Spleen (tissue), 11 donors: ENCODE results near the gene CFAP221. TPM values are rescaled to one million over a fixed set of nuclear protein-coding genes. Genes with fewer than 3 reads are reported as not detected.

Source experiments
- DNase-seq: peaks from one replicate; pipeline ENCODE4 v3.0.0-alpha.2; 2020
- H3K27ac ChIP-seq, 8 donors: fragments of 200-600 bp; sonication (generic) in 7 of 8; 1 replicate in 4 of 8; 2 replicates in 4 of 8; pipeline versions ENCODE4 v1.5.0 to v1.8.0; 2016 to 2021; ENCODE audit warnings: inconsistent platforms in 4 of 8, mild to moderate bottlenecking in 4 of 8, moderate library complexity in 1 of 8
- H3K27me3 ChIP-seq, 7 donors: fragments of 200-600 bp; sonication (generic) in 6 of 7; replicated peaks in 1 of 7; 1 replicate in 4 of 7; 2 replicates in 3 of 7; pipeline versions ENCODE4 v1.5.0 to v1.8.0; 2016 to 2021; ENCODE audit warnings: inconsistent platforms in 3 of 7, mild to moderate bottlenecking in 1 of 7
- H3K36me3 ChIP-seq, 6 donors: fragments of 200-600 bp; sonication (generic) in 5 of 6; 1 replicate in 4 of 6; 2 replicates in 2 of 6; pipeline versions ENCODE4 v1.5.0 to v1.8.0; 2016 to 2021; ENCODE audit warnings: inconsistent platforms in 2 of 6
- H3K4me1 ChIP-seq, 6 donors: fragments of 200-600 bp; sonication (generic) in 5 of 6; 1 replicate in 3 of 6; 2 replicates in 3 of 6; pipeline versions ENCODE4 v1.5.0 to v1.8.0; 2016 to 2021; ENCODE audit warnings: inconsistent platforms in 3 of 6
- H3K4me3 ChIP-seq, 8 donors: fragments of 200-600 bp; sonication (generic) in 7 of 8; 1 replicate in 4 of 8; 2 replicates in 4 of 8; pipeline versions ENCODE4 v1.5.0 to v1.8.0; 2016 to 2021; ENCODE audit warnings: inconsistent platforms in 4 of 8, mild to moderate bottlenecking in 4 of 8, moderate library complexity in 2 of 8
- H3K9me3 ChIP-seq, 8 donors: fragments of 200-600 bp; sonication (generic) in 7 of 8; 1 replicate in 4 of 8; 2 replicates in 4 of 8; pipeline versions ENCODE4 v1.5.0 to v1.8.0; 2016 to 2021; ENCODE audit warnings: inconsistent platforms in 4 of 8
- CTCF ChIP-seq, 11 experiments: fragments of 200-600 bp in 7 of 11; fragments of 450-650 bp in 4 of 11; sonication (generic) in 4 of 11; IDR thresholded peaks in 8 of 11; conservative IDR thresholded peaks in 3 of 11; 1 replicate in 7 of 11; 2 replicates in 4 of 11; pipeline versions ENCODE4 v1.4.0 to v1.8.0; 2016 to 2021; ENCODE audit warnings: antibody characterized with exemption in 11 of 11, inconsistent platforms in 4 of 11, mild to moderate bottlenecking in 1 of 11
- POLR2A ChIP-seq, 3 donors: fragments of 450-650 bp; IDR thresholded peaks; one replicate each; pipeline ENCODE4 v1.5.1; 2017; ENCODE audit warnings: antibody characterized with exemption in 3 of 3, mild to moderate bottlenecking in 1 of 3
- POLR2AphosphoS5 ChIP-seq, 3 donors: sonication (generic); formaldehyde crosslinking; IDR thresholded peaks; one replicate each; pipeline ENCODE4 v1.5.1; 2017; ENCODE audit warnings: antibody characterized with exemption in 3 of 3
- WGBS, 5 donors: extraction: QIAGEN DNeasy Blood & Tissue Kit in 3 of 5; methylation state at CpG; one replicate each; pipeline versions ENCODE4 v1.1.5 to v1.1.7; 2013 to 2018; 5-methylcytosine and 5-hydroxymethylcytosine counted together
- intact Hi-C: fragments of 100-400 bp; cut with DNase I; formaldehyde crosslinking; loops from one replicate; pipeline ENCODE4 v1.15.0; 2023; ENCODE audit warnings: low total_unique reads
- polyA plus RNA-seq, 3 donors: library from polyadenylated mRNA; stranded (reverse); fragments of 200-250 nt; gene quantifications; one replicate each; pipeline ENCODE4 v1.2.1, GENCODE V29; 2013
- total RNA-seq, 7 donors: library from RNA; depleted of rRNA in 3 of 7; stranded (reverse); fragments of >200 nt in 3 of 7; fragmentation: NEBNext Ultra II Directional in 4 of 7; extraction: Animal tissue kit (Norgen Biotek cat#: 25700) in 4 of 7; gene quantifications; one replicate each; pipeline versions ENCODE4 v1.1.0 to v1.2.1, GENCODE V29; 2016 to 2021
- donor health status: healthy with polysubstance abuse.
- donor health status: DM: no; HTN: no; CAD: no; lungs with moderate emphysema.
- donor health status: DM: no; HTN: no; CAD: no.
- donor health status: Bipolar disorder and iron deficiency.
- donor health status: healthy.
- donor health status: DM: no; HTN: no; CAD: no.
- donor health status: DM: yes; HTN: yes; CAD: no.

CFAP221 gene
- total and polyA plus RNA-seq, 10 donors, result 0.06 to 1.5 (median 0.55) TPM; not detected in 2

- no peak for DNase-seq
- WGBS, 5 donors, result 89 to 94% (median 91%) methylated on average over 3 of the region's 3 CpGs
- intact Hi-C loops, result no loop called here
- TF ChIP-seq POLR2AphosphoS5 (IDR thresholded peaks at IDR 0.05), result no peak
- TF ChIP-seq POLR2A (IDR thresholded peaks at IDR 0.05), result no peak
- no peak for TF ChIP-seq CTCF (IDR thresholded peaks at IDR 0.05 in 8 of 11, conservative IDR thresholded peaks at IDR 0.05 in 3 of 11)
- peaks cover 0 to 11% (median 0%) of the 10 kb centered on the region in 8 donors for H3K9me3 ChIP-seq
- H3K27ac ChIP-seq, result no peak overlapping the region
- H3K4me3 ChIP-seq, result no peak overlapping the region
- H3K27me3 ChIP-seq, result peaks cover 0 to 4% (median 0%) of the 10 kb centered on the region in 7 donors
- H3K36me3 ChIP-seq, result no peaks in the 10 kb centered on the region
- no peaks in the 10 kb centered on the region for H3K4me1 ChIP-seq
These were observed 81.0 kb downstream of the CFAP221 start for GRCh38 chr2:119625226-119625625.

- intact Hi-C loops, result no loop called here
- Histone ChIP-seq H3K36me3 (no peaks in the 10 kb centered on the region), H3K27me3 (peaks cover 0 to 4% (median 0%) of the 10 kb centered on the region in 7 donors), H3K4me3 (no peak overlapping the region), H3K9me3 (peaks cover 0 to 11% (median 0%) of the 10 kb centered on the region in 8 donors), H3K4me1 (no peaks in the 10 kb centered on the region), H3K27ac (no peak overlapping the region)
- WGBS, 5 donors, result 73 to 78% (median 77%) methylated on average over 5 of the region's 5 CpGs
- DNase-seq, result no peak
- TF ChIP-seq POLR2A (IDR thresholded peaks at IDR 0.05) (no peak), POLR2AphosphoS5 (IDR thresholded peaks at IDR 0.05) (no peak), CTCF (IDR thresholded peaks at IDR 0.05 in 8 of 11, conservative IDR thresholded peaks at IDR 0.05 in 3 of 11) (no peak)
These were observed 85.1 kb downstream of the CFAP221 start for GRCh38 chr2:119629323-119629825.

- Histone ChIP-seq H3K36me3 (no peaks in the 10 kb centered on the region), H3K9me3 (peaks cover 0 to 11% (median 0%) of the 10 kb centered on the region in 8 donors), H3K4me3 (no peak overlapping the region), H3K27me3 (peaks cover 0 to 4% (median 0%) of the 10 kb centered on the region in 7 donors), H3K4me1 (no peaks in the 10 kb centered on the region), H3K27ac (no peak overlapping the region)
- DNase-seq, result no peak
- intact Hi-C loops, result loop anchor here (10.0 kb wide), 1 partner anchor 1055 kb away; no protein-coding TSS in a partner anchor
- 59 to 80% (median 66%) methylated on average over 4 of the region's 4 CpGs for WGBS, 5 donors
- TF ChIP-seq POLR2AphosphoS5 (IDR thresholded peaks at IDR 0.05), result no peak
- no peak for TF ChIP-seq CTCF (IDR thresholded peaks at IDR 0.05 in 8 of 11, conservative IDR thresholded peaks at IDR 0.05 in 3 of 11)
- TF ChIP-seq POLR2A (IDR thresholded peaks at IDR 0.05), result no peak
These were observed 85.9 kb downstream of the CFAP221 start for GRCh38 chr2:119630121-119630520.

GRCh38 chr2:119637371-119637770 is 93.1 kb downstream of the CFAP221 start:
- Histone ChIP-seq H3K9me3 (peaks cover 0 to 7% (median 0%) of the 10 kb centered on the region in 8 donors), H3K4me1 (peaks cover 0 to 9% (median 6%) of the 10 kb centered on the region in 6 donors), H3K27ac (no peak overlapping the region), H3K36me3 (no peaks in the 10 kb centered on the region), H3K27me3 (peaks cover 0 to 7% (median 0%) of the 10 kb centered on the region in 7 donors), H3K4me3 (no peak overlapping the region)
- DNase-seq, result no peak
- 60 to 79% (median 61%) methylated on average over 5 of the region's 5 CpGs for WGBS, 5 donors
- TF ChIP-seq CTCF (IDR thresholded peaks at IDR 0.05 in 8 of 11, conservative IDR thresholded peaks at IDR 0.05 in 3 of 11) (no peak), POLR2A (IDR thresholded peaks at IDR 0.05) (no peak), POLR2AphosphoS5 (IDR thresholded peaks at IDR 0.05) (no peak)
- intact Hi-C loops, result loop anchor here (10.0 kb wide), 1 partner anchor 1047 kb away; no protein-coding TSS in a partner anchor
